Nephron (organoid): ENCODE results near the gene IWS1.
"Not testable (repeated sequence)": the region's sequence is repeated elsewhere in the genome, so short reads cannot be mapped to it uniquely, and the experiment has no call there.

Experiments used
- H3K27ac Mint-ChIP-seq, 3 experiments: 2 replicates each; pipeline ENCODE4 v1.8.0; 2020; ENCODE audit warnings: mixed read lengths in 3 of 3, mild to moderate bottlenecking in 2 of 3, moderate library complexity in 1 of 3
- H3K27me3 Mint-ChIP-seq: 2 replicates; pipeline ENCODE4 v1.8.0; 2021; ENCODE audit warnings: low read depth, mild to moderate bottlenecking, moderate library complexity, mixed read lengths
- H3K36me3 Mint-ChIP-seq: 2 replicates; pipeline ENCODE4 v1.8.0; 2020; ENCODE audit warnings: low read depth, mixed read lengths
- H3K4me1 Mint-ChIP-seq: 2 replicates; pipeline ENCODE4 v1.8.0; 2020; ENCODE audit warnings: mixed read lengths
- H3K4me3 Mint-ChIP-seq, 3 experiments: 2 replicates each; pipeline ENCODE4 v1.8.0; 2020; ENCODE audit warnings: mild to moderate bottlenecking in 3 of 3, mixed read lengths in 3 of 3, moderate library complexity in 2 of 3
- H3K9me3 Mint-ChIP-seq: 2 replicates; pipeline ENCODE4 v1.8.0; 2020; ENCODE audit warnings: mixed read lengths
- TF ChIP-seq, protein P1 (sequence below), 3 experiments: fragments of 200-600 bp; sonication (generic); IDR thresholded peaks; one replicate each; pipeline ENCODE4 v1.5.0; 2021; ENCODE audit warnings: antibody characterized with exemption in 3 of 3; ENCODE audit not compliant: unreplicated experiment in 3 of 3

Gene IWS1

DNA sequence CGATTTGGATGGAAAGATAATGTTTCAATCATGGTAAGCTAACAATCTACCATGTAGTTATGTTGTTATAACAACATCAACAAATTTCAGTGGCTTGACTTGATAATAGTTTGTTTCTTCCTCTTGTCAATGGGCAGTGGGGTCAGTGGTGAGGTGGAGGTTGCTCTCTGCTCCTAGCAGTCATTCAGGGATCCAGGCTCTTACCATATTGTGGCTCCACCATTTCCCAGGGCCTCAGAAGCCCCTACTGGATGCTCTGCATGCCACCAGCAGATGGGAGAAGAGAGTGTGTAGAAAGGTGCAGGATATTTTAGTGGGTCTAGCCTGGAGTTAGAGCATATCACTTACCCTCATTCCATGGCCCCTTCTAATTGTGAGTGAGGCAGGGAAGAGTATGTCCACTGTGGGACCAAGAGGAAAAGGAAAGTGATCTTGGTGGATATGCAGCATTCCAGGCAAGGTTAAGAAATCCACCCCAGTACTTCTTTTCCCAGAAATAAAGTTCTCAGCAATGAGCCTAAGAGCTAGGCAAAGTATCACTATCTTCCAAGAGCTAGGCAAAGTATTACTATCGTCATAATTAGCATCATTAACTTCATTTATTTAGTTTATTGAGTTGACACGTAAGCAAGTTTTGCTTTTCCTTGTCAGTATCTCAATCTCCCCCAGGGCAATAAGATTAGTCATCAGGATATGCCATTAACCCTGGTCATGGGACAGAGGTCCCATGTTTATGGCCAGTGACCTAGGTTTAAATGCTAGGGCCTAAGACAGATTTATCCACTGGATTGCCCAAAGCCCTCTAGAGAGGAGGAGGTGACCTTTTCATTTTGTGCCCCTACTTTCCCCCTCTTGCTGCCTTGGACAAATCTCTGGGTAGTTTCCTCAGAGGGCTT is 4.2 kb upstream of the IWS1 start:
- peaks cover 15% of the 10 kb centered on the region for H3K4me1 Mint-ChIP-seq
- TF ChIP-seq, protein P1, sequence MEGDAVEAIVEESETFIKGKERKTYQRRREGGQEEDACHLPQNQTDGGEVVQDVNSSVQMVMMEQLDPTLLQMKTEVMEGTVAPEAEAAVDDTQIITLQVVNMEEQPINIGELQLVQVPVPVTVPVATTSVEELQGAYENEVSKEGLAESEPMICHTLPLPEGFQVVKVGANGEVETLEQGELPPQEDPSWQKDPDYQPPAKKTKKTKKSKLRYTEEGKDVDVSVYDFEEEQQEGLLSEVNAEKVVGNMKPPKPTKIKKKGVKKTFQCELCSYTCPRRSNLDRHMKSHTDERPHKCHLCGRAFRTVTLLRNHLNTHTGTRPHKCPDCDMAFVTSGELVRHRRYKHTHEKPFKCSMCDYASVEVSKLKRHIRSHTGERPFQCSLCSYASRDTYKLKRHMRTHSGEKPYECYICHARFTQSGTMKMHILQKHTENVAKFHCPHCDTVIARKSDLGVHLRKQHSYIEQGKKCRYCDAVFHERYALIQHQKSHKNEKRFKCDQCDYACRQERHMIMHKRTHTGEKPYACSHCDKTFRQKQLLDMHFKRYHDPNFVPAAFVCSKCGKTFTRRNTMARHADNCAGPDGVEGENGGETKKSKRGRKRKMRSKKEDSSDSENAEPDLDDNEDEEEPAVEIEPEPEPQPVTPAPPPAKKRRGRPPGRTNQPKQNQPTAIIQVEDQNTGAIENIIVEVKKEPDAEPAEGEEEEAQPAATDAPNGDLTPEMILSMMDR (IDR thresholded peaks at IDR 0.05; ENCODE audit: unreplicated experiment in 3 of 3): no peak
- no peaks in the 10 kb centered on the region for H3K36me3 Mint-ChIP-seq
- peaks cover 3% of the 10 kb centered on the region for H3K9me3 Mint-ChIP-seq
- H3K27ac Mint-ChIP-seq: no peak overlapping the region
- no peak overlapping the region for H3K4me3 Mint-ChIP-seq
- peaks cover 21% of the 10 kb centered on the region for H3K27me3 Mint-ChIP-seq

DNA sequence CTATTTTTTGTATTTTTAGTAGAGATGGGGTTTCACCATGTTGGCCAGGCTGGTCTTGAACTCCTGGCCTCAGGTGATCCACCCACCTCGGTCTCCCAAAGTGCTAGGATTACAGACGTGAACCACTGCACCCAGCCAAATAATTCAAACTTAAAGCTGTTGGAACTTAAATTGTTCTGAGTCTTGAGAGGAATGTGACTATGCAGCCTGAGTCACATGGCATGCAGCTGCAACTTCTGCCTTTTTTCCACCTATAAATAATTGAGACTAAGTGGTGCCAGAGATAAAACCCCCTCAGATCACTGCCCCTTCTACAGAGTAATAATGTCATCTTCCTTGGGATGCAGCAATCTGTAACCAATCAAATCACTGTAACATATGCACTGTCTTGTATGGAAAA is 3.1 kb upstream of the IWS1 start:
- not testable (repeated sequence) for H3K27ac Mint-ChIP-seq, H3K9me3 Mint-ChIP-seq, H3K4me3 Mint-ChIP-seq, H3K36me3 Mint-ChIP-seq
- H3K27me3 Mint-ChIP-seq: peaks cover 17% of the 10 kb centered on the region
- peaks cover 18% of the 10 kb centered on the region for H3K4me1 Mint-ChIP-seq

DNA sequence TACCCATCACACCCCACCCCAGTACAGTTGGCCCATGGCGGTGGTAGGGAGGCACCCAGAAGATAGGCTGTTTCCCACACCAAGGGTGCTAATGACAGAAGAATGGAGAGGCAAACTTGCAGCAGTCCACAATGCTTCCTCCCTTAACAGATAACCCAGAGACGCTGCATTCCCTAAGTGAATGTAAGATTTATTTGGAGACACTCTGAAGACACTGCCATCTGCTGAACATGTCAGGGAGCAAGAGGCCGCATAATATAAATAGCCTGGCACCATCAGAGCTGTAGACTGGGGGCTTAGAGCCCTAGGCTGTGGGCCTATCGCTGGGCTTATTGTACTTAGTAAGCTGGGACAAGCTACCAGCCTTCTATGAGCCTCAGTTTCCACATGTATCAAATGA is 2.2 kb upstream of the IWS1 start:
- H3K36me3 Mint-ChIP-seq: peaks cover 3% of the 10 kb centered on the region
- H3K4me1 Mint-ChIP-seq: peaks cover 24% of the 10 kb centered on the region
- H3K9me3 Mint-ChIP-seq: peaks cover 3% of the 10 kb centered on the region
- H3K27ac Mint-ChIP-seq: no peak overlapping the region
- H3K4me3 Mint-ChIP-seq: peak overlapping the region in 2 of 3 experiments; percentile 26 to 49
- H3K27me3 Mint-ChIP-seq: peaks cover 9% of the 10 kb centered on the region
- TF ChIP-seq, protein P1 (IDR thresholded peaks at IDR 0.05; ENCODE audit: unreplicated experiment in 3 of 3): no peak

DNA sequence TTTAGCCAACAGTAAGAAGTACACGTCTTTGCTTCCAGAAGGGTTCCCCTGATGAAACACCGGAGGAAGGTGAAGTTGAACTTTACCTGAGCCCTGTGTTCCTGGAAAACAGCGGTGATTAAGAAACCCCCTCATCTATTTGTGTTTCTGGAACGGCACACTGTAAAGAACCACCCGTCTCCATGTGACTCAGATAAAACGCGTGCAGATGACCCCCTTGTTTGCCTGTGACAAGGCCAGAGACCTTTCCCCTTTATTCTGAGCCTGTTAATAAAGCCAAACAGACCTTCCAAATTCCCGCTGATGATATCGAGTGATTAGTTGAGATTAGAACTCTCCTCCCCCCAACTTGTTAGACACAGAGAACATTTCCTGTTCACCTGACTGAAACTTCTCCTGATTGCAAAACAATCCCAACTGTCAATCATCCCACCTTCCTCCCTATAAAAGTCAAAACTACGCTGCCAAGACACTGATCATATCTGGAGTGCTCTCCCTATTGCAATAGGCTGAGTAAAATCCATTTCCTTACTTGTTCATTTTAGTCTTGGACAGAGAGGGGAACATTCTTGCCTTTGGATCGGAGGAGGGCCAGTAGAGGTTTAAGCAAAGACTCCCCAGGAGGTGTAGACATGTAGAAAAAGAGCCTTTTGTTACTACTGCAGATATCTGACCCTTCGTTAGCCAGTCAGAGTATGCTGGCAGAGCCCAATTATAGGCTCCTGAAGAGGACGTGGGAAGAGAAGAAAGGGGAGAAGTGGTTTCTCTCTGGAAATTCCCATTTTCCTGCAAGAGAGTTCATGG is 914 bp upstream of the IWS1 start:
- H3K27ac Mint-ChIP-seq: peak overlapping the region; percentile 97 to 99 (median 99)
- peak overlapping the region; percentile 94 to 96 (median 95) for H3K4me3 Mint-ChIP-seq
- TF ChIP-seq, protein P1 (IDR thresholded peaks at IDR 0.05; ENCODE audit: unreplicated experiment in 3 of 3): no peak
- no peaks in the 10 kb centered on the region for H3K27me3 Mint-ChIP-seq
- peaks cover 10% of the 10 kb centered on the region for H3K36me3 Mint-ChIP-seq
- peaks cover 25% of the 10 kb centered on the region for H3K4me1 Mint-ChIP-seq
- peaks cover 3% of the 10 kb centered on the region for H3K9me3 Mint-ChIP-seq

DNA sequence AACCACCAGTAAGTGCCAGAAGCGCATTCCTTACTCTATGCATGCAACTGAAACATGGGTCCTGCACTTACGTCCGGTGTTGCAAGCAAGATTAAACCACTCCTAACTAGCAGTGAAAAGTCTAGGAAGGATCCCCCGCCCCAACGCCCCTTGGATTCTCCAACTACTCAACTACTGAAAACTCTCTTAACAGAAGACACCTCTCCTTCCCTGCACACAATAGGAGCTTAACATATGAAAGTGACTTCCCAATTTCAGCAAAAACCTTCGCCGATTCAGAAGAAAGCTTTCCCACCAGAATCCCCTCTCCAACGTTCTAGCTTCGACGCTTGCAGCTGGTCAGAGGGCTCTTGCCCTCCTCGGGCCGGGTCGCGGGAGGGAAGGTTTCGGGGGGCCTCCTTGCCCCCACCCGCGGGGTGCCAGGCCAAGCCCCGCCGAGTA is 578 bp downstream of the IWS1 start:
- H3K27me3 Mint-ChIP-seq: no peaks in the 10 kb centered on the region
- H3K36me3 Mint-ChIP-seq: peaks cover 15% of the 10 kb centered on the region
- TF ChIP-seq, protein P1 (IDR thresholded peaks at IDR 0.05; ENCODE audit: unreplicated experiment in 3 of 3): no peak
- H3K27ac Mint-ChIP-seq: peak overlapping the region; percentile 97 to 99 (median 99)
- H3K9me3 Mint-ChIP-seq: peaks cover 3% of the 10 kb centered on the region
- H3K4me1 Mint-ChIP-seq: peaks cover 25% of the 10 kb centered on the region
- peak overlapping the region; percentile 94 to 96 (median 95) for H3K4me3 Mint-ChIP-seq

DNA sequence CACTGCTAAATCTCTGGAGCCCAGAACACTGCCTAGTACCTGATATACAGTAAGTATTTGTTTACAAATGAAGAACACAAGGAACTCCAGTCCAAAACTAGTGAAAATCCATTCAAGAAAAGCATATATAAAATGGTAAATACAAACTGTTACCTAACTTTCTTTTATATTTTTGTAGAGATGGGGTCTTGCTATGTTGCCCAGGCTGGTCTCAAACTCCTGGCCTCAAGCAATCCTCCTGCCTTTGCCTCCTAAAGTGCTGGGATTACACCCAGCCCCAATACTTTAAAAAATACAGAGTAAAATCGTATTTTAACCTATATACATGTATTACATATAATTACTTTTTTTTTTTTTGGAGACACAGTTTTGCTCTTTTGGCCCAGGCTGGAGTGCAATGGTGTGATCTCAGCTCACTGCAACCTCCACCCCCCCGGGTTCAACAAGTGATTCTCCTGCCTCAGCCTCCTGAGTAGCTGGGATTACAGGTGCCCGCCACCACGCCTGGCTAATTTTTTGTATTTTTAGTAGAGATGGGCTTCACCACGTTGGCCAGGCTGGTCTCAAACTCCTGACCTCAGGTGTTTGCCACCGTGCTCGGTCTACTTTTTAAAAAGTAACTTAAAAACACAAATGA is 2.0 kb downstream of the IWS1 start:
- not testable (repeated sequence) for H3K9me3 Mint-ChIP-seq, H3K27me3 Mint-ChIP-seq
- Mint-ChIP-seq H3K36me3 (peaks cover 28% of the 10 kb centered on the region), H3K4me3 (peak overlapping the region; percentile 43 to 94 (median 73)), H3K4me1 (peaks cover 25% of the 10 kb centered on the region), H3K27ac (peak overlapping the region in 1 of 3 experiments; percentile 32)
